Measurements from ENCODE around the gene AKR1B15.
"Not testable (repeated sequence)": the region's sequence is repeated elsewhere in the genome, so short reads cannot be mapped to it uniquely, and the experiment has no call there.

AKR1B15 gene

DNA sequence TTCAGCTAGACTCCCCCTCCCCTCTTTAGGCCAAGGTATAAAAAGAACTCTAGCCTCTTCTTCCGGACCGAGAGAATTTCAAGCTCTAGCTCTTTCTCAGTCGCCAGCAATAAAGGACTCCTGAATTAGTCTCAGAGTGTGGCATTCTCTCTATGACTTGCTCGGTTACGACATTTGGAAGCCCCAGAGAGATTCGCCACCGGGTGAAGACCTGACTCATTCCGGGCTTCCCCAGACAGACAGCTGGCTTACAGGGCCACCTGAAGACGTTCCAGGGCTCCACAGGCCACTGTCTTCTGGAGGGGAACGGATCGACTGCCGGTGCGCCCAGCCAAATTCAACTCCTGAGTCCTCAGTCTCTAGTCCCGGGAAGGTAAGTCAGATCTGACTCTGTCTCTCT, at the start of gene AKR1B15:
Gene AKR1B15, plus strand, starts transcription at position 234 of the 400 bp plus-strand sequence. CDS start 15,510 bp downstream, outside the sequence.
- no peak for DNase-seq (ENCODE audit: low spot score)

DNA sequence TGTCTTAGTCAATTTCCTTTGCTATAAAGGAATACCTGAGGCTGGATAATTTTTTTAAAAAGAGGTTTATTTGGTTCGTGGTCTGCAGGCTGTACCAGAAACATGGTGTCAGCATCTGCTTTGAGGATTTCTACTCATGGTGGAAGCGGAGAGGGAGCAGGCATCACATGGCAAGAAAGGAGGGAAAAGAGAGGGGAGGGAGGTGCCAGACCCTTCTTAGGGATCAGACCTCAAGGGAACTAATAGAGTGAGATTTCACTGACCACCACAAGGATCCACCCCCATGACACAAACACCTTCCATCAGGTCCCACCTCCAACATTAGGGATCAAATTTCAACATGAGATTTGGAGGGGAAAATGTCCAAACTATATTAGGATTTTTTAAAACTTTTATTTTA, 48.5 kb upstream of the AKR1B15 start:
- no peak for DNase-seq (ENCODE audit: low spot score)

DNA sequence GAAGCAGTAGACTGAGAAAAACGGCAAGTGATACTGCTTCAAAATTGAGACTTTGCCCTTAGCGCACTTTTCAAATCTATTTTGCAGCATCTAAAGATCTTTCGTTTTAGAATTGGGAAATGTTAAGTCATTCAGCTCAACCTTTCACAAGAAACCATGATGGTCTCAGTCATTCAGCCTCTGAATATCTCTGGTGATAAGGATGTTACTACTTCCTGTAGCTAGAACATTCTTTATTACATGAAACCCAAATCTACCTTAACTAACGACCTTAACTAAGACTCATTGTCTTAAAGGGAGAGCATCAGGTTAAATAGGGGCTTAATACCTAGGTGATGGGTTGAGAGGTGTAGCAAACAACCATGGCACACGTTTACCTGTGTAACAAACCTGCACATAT, 47.9 kb upstream of the AKR1B15 start:
- DNase-seq (ENCODE audit: low spot score): no peak

DNA sequence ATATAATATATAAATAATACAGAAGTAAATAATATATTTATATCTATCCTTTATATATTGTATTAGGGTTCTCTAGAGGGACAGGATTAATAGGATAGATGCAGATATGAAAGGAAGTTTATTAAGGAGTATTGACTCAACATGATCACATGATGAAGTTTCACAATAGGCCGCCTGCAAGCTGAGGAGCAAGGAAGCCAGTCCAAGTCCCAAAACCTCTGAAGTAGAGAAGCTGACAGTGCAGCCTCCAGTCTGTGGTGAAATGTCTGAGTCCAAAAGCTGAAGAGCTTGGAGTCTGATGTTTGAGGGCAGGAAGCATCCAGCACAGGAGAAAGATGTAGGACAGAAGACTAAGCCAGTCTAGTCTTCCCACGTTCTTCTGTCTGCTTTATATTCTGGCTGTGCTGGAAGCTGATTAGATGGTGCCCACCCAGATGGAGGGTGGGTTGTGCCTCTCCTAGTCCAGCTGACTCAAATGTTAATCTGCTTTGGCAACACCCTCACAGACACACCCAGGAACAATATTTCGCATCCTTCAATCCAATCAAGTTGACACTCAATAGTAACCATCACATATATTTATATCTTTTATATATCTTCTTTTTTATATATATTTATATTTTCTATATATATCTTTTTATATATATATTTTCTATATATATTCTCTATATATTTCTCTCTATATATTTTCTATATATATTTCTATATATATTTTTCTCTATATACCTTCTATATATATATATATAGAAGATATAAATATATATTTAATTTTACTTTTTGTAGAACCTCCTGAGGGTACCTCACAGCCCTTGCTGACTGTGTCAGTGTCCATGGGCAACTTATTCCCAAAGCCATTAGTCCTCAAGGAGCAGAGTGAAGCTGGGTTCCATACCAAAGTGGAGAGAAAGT, 46.2 kb upstream of the AKR1B15 start:
- peak; percentile 43 for DNase-seq (ENCODE audit: low spot score)

- DNase-seq (ENCODE audit: low spot score): no peak
These were observed 44.2 kb upstream of the AKR1B15 start for GRCh38 chr7:134504660-134505164.

- DNase-seq (ENCODE audit: low spot score): no peak
These were observed 43.1 kb upstream of the AKR1B15 start for GRCh38 chr7:134505856-134506255.

DNA sequence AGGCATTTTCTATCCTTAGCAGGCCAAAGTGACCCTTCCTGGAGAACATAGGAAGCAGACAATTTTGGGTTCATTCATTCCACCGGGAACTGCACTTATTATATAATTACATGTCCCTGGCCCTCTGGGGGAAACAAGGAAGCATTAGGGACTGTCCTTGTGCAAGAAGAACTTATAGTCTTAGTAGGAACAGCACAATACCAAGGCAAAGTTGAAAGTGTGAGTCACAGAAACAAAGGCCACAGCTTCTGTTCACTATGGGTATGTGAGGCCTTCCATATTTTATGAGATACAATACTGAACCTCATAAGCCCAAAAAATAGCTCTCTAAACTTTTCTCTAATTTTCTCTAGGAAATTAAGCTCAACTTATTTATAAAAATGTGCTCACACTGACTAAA, 39.9 kb upstream of the AKR1B15 start:
- no peak for DNase-seq (ENCODE audit: low spot score)

GRCh38 chr7:134510646-134511045, 38.3 kb upstream of the AKR1B15 start:
- DNase-seq (ENCODE audit: low spot score): no peak

DNA sequence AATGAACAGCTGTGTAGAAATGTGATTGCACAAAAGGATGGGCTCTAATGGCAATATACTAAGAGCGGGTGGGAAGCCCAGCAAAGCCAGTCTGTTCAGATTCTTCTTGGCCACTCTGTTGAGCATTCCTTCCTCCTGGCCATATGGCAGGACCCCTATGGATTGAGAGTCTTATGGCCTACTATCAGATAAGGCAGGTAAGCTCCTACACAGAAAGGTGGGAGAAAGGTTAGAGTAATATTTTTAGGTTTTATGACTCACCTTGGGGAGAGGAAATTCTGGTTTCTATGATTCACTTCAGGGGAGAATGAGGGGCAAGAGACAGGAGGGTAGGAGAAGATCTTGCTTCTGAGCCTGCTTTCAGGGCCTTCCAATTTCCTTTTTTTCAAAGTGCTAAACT, 36.6 kb upstream of the AKR1B15 start:
- DNase-seq (ENCODE audit: low spot score): no peak

GRCh38 chr7:134513169-134513752, 35.6 kb upstream of the AKR1B15 start:
- DNase-seq (ENCODE audit: low spot score): peak; percentile 21

- DNase-seq (ENCODE audit: low spot score): no peak
These were observed 34.8 kb upstream of the AKR1B15 start for GRCh38 chr7:134514106-134514505.

GRCh38 chr7:134514663-134515062, 34.2 kb upstream of the AKR1B15 start:
- peak; percentile 74 for DNase-seq (ENCODE audit: low spot score)

DNA sequence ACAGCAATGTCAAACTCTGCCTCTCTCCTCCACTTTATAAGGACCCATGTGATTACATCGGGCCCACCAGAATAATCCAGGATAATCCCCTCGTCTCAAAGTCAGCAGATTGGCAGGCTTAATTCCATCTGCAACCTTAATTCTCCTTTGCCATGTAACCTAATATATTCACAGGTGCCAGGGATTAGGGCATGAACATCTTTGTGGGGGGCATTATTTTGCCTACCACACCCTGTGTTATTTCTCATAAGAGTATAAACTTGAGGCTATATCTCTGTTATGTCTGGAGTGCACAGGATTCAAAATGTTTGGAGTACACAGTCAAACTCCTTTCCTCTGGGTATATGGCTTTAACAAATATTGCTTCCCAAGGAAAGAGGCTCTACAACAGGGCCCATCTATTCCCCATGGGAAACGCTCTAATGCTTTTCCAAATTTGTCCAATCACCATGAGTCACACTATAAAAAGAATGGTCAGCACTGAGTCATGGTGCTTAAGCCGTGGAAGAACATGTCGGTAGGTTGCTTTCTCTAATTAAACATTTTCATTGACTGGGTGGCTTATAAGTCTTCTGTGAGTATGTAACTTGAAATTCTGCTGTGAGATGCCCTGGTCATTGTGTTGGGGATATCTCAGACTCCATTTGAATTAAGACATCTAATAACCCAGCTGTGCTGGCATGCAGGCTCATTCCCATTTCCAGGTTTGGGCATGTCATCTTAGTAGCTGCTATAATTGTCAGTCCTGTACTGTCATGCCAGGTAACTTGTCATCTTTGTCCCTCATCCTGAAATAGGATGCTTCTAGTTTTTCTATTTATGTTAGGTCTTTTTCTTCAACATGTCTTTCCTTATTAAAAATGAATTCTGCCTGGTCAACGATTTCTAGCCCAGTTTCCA, 33.1 kb upstream of the AKR1B15 start:
- no peak for DNase-seq (ENCODE audit: low spot score)

GRCh38 chr7:134520130-134520529, 28.8 kb upstream of the AKR1B15 start:
- no peak for DNase-seq (ENCODE audit: low spot score)

DNA sequence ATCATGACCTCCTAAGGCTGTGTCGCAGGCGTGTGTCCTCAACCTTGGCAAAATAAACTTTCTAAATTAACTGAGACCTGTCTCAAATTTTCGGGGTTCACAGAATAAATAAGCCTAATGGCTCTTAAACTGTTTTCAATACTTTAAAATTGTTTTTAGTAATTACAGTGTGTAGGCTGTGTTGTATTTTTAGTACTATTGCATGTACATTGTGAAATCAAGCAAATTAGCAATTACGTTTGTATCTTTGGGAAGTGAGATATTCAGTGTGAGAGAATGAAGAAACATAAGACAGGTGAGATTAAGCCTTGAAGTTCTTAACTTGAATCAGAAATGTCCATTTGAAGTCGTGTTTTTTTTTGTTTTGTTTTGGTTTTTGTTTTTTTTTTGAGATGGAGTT, 26.3 kb upstream of the AKR1B15 start:
- no peak for DNase-seq (ENCODE audit: low spot score)

DNA sequence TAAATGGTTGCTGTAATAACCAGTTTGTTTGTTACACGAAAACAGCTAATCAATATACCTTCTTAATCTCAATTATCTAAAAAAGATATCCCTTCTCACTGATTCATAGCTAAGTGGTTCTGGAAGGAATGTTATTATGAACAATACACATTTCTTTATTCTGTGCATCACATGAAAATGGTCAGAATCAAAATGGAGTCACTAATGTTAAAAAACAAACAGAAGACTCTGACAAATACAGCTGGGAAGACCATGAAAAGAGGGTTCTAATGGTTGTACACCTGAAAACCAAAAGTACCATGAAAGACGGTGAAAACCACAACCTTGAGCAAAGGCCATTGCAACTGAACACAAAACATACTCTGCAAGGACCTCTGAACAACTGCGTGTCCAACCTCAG, 23.5 kb upstream of the AKR1B15 start:
- DNase-seq (ENCODE audit: low spot score): not testable (repeated sequence)

DNA sequence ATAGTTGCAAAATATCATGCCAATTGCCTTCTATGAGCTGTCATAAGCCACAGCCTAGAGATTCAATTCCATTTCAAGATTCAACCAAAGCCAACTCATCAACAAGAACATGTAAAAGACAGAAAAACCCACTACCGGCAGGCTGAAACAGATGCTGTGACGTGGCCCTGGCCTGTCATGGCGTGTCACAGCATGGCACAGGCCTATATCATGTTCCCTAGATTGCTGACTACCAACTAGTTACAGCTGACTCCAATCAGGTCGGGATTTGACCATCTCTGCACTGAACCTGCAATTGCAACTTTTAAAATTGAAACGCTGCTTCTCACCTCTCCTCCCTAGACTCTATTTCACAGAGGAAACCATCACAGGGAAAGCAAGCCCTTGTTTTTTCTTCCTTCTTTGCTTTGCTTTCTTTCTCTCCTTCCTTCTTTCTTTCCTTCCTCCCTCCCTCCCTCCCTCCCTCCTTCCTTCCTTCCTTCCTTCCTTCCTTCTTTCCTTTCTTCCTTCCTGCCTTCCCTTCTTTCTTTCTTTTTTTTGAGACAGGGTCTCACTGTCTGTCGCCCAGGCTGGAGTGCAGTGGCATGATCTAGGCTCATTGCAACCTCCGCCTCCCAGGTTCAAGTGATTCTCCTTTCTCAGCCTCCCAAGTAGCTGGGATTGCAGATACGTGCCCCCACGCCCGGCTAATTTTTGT, 22.2 kb upstream of the AKR1B15 start:
- not testable (repeated sequence) for DNase-seq (ENCODE audit: low spot score)

GRCh38 chr7:134527979-134528371, 20.9 kb upstream of the AKR1B15 start:
- no peak for DNase-seq (ENCODE audit: low spot score)

DNA sequence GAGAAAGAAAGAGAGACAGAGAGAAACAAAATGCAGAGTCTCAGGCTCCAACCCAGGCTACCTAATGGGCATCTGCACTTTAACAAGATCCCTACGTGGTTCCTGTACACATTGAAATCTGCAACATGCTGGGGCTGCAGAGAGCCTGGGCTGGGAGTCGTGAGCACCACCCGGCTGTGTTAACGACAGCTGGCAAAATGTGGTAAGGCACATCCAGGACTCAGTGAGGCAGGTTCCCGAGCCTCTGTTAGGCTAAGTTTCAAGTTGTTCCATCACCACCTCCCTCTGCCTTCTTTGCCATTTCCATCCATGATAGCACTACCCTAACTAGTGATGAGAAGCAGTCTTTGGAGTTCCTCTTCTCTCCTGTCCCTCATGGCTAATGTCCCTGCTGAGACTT, 20.2 kb upstream of the AKR1B15 start:
- no peak for DNase-seq (ENCODE audit: low spot score)

DNA sequence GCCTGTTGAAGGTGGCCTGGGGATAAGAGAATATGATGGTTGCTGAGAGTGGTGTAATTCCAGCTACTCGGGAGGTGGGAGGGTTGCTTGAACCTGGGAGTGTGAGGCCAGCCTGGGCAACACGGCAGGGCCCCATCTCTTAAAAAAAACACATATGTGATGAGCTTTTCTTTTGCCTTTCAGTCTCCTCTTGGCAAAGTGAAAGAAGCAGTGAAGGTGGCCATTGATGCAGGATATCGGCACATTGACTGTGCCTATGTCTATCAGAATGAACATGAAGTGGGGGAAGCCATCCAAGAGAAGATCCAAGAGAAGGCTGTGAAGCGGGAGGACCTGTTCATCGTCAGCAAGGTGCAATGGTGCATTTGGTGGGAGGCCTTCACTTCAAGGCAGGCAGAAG, 18.4 kb upstream of the AKR1B15 start:
- no peak for DNase-seq (ENCODE audit: low spot score)

GRCh38 chr7:134532180-134532953, 16.5 kb upstream of the AKR1B15 start:
- no peak for DNase-seq (ENCODE audit: low spot score)
